Peyer's patch (tissue), 4 donors: ENCODE data around the gene SDHB. TPM values are rescaled to one million over a fixed set of nuclear protein-coding genes. Genes with fewer than 3 reads are reported as not detected.

ENCODE experiments used
- DNase-seq, 3 donors: peaks; one replicate each; pipeline ENCODE4 v3.0.0-alpha.2; 2017 to 2019
- H3K27ac ChIP-seq, 4 donors: fragments of 200-600 bp; sonication (generic); one replicate each; pipeline ENCODE4 v1.5.1; 2016 to 2019
- H3K27me3 ChIP-seq, 2 donors: fragments of 200-600 bp; sonication (generic); one replicate each; pipeline ENCODE4 v1.5.1; 2019
- H3K36me3 ChIP-seq, 3 donors: fragments of 200-600 bp; sonication (generic); one replicate each; pipeline ENCODE4 v1.5.1; 2016 to 2019
- H3K4me1 ChIP-seq, 4 donors: fragments of 200-600 bp; sonication (generic); one replicate each; pipeline ENCODE4 v1.5.1; 2016 to 2019
- H3K4me3 ChIP-seq, 4 donors: fragments of 200-600 bp; sonication (generic); 1 replicate in 3 of 4; 2 replicates in 1 of 4; pipeline ENCODE4 v1.5.1; 2016 to 2019; ENCODE audit warnings: mild to moderate bottlenecking in 1 of 4
- H3K9me3 ChIP-seq, 4 donors: fragments of 200-600 bp; sonication (generic); one replicate each; pipeline ENCODE4 v1.5.1; 2016 to 2019; ENCODE audit warnings: mild to moderate bottlenecking in 1 of 4
- POLR2A ChIP-seq, 2 donors: fragments of 450-650 bp; IDR thresholded peaks; one replicate each; pipeline ENCODE4 v1.5.1; 2017; ENCODE audit warnings: antibody characterized with exemption in 2 of 2, mild to moderate bottlenecking in 2 of 2, moderate library complexity in 2 of 2
- total RNA-seq, 4 donors: library from RNA; depleted of rRNA; stranded (reverse); fragments of >200 nt; gene quantifications; one replicate each; pipeline ENCODE4 v1.1.0, GENCODE V29; 2016
- TF ChIP-seq, protein P1 (sequence below), 6 experiments: fragments of 450-650 bp in 4 of 6; fragments of 200-600 bp in 2 of 6; sonication (generic) in 1 of 6; IDR thresholded peaks; one replicate each; pipeline ENCODE4 v1.5.1; 2017 to 2019; ENCODE audit warnings: antibody characterized with exemption in 6 of 6, mild to moderate bottlenecking in 3 of 6, moderate library complexity in 1 of 6

SDHB gene
- total RNA-seq, 4 donors from 2014 or later = 106 to 277 (median 175) TPM

DNA sequence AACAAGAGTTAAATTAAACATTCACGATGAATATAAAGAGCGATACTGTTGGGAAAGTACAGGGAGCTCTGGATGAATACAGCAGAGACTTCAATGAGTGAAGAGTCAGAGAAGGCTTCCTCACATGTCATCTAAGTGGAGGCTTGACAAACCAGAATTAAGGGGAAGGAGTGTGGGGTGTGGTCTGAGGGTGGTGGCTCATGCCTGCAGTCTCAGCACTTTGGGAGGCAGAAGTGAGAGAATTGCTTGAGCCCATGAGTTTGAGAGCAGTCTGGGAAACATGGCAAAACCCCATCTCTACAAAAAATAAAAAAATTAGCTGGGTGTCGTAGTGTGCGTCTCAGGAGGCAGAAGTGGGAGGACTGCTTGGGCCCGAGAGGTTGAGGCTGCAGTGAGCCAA lies 8.7 kb downstream of the SDHB start:
- Histone ChIP-seq H3K27me3 (no peaks in the 10 kb centered on the region), H3K4me1 (no peaks in the 10 kb centered on the region), H3K36me3 (peaks cover 0 to 52% (median 0%) of the 10 kb centered on the region in 3 donors), H3K27ac (no peak overlapping the region), H3K4me3 (no peak overlapping the region), H3K9me3 (no peaks in the 10 kb centered on the region)
- no peak for DNase-seq
- TF ChIP-seq POLR2A (IDR thresholded peaks at IDR 0.05) = no peak
- TF ChIP-seq, protein P1, sequence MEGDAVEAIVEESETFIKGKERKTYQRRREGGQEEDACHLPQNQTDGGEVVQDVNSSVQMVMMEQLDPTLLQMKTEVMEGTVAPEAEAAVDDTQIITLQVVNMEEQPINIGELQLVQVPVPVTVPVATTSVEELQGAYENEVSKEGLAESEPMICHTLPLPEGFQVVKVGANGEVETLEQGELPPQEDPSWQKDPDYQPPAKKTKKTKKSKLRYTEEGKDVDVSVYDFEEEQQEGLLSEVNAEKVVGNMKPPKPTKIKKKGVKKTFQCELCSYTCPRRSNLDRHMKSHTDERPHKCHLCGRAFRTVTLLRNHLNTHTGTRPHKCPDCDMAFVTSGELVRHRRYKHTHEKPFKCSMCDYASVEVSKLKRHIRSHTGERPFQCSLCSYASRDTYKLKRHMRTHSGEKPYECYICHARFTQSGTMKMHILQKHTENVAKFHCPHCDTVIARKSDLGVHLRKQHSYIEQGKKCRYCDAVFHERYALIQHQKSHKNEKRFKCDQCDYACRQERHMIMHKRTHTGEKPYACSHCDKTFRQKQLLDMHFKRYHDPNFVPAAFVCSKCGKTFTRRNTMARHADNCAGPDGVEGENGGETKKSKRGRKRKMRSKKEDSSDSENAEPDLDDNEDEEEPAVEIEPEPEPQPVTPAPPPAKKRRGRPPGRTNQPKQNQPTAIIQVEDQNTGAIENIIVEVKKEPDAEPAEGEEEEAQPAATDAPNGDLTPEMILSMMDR (IDR thresholded peaks at IDR 0.05) = no peak

DNA sequence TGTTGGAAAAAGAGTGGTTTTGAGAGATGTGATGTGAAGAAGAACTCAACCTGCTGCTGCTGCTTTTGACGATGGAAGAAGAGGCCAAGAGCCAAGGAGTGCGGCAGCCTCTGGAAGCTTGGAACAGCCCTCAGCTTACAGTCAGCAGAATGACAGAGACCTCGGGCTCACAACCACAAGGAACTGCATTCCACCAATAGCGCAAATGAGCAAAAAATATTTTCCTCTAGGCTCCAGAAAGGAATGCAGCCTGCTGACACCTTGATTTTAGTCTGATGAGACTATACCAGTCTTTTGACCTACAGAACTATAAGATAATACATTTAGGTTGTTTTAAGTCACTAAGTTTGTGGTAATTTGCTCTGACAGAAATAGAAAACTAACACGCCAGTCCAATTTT lies 10.2 kb downstream of the SDHB start:
- H3K27ac ChIP-seq = no peak overlapping the region
- H3K4me1 ChIP-seq = no peaks in the 10 kb centered on the region
- no peaks in the 10 kb centered on the region for H3K9me3 ChIP-seq
- no peak overlapping the region for H3K4me3 ChIP-seq
- H3K36me3 ChIP-seq = peaks cover 0 to 52% (median 0%) of the 10 kb centered on the region in 3 donors
- H3K27me3 ChIP-seq = no peaks in the 10 kb centered on the region
- no peak for DNase-seq
- no peak for TF ChIP-seq POLR2A (IDR thresholded peaks at IDR 0.05)
- TF ChIP-seq, protein P1 (IDR thresholded peaks at IDR 0.05) = no peak

DNA sequence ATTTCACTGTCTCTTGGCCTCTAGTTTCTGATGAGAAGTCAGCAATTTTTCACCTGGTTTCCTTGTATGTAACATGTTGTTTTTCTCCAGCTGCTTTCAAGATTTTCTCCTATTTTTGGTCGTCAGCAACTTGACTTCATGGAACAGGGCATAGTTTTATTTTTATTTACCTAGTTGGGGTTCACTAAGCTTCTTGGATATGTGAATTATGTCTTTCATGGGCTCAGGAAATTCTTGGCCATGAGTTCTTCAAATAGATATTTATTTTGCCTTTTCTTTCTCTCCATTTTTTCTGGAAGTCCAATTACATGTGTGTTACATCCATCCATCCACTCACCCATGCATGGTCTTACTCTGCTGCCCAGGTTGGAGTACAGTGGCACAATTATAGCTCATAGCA lies 13.7 kb downstream of the SDHB start:
- no peak overlapping the region for H3K27ac ChIP-seq
- no peak for TF ChIP-seq POLR2A (IDR thresholded peaks at IDR 0.05)
- TF ChIP-seq, protein P1 (IDR thresholded peaks at IDR 0.05) = no peak

DNA sequence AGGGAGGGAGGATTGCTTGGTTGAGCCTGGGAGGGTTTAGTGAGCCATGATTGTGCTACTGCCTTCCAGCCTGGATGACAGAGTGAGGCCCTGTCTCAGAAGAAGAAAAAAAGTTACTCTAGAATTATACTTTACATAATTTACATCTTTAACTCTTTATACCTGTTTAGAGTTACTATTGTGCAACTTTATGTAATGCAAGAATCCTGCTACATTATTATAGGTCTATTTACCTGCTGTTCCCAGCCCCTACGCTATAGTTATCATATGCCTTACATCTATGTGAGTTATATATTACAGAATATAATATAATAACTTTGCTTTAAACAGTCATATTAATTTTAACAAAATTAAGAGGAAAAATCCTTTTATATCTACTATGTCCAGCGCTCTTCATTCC lies 14.3 kb downstream of the SDHB start:
- Histone ChIP-seq H3K27me3 (no peaks in the 10 kb centered on the region), H3K36me3 (peaks cover 0 to 72% (median 0%) of the 10 kb centered on the region in 3 donors), H3K27ac (no peak overlapping the region), H3K4me3 (no peak overlapping the region), H3K9me3 (no peaks in the 10 kb centered on the region), H3K4me1 (no peaks in the 10 kb centered on the region)
- TF ChIP-seq, protein P1 (IDR thresholded peaks at IDR 0.05) = no peak
- no peak for TF ChIP-seq POLR2A (IDR thresholded peaks at IDR 0.05)
- no peak for DNase-seq

More for the DNA sequence above, 13.7 kb downstream of the SDHB start:
- no peaks in the 10 kb centered on the region for H3K27me3 ChIP-seq
- no peaks in the 10 kb centered on the region for H3K4me1 ChIP-seq
- no peak overlapping the region for H3K4me3 ChIP-seq
- DNase-seq = no peak
- H3K36me3 ChIP-seq = peaks cover 0 to 69% (median 0%) of the 10 kb centered on the region in 3 donors
- H3K9me3 ChIP-seq = no peaks in the 10 kb centered on the region

DNA sequence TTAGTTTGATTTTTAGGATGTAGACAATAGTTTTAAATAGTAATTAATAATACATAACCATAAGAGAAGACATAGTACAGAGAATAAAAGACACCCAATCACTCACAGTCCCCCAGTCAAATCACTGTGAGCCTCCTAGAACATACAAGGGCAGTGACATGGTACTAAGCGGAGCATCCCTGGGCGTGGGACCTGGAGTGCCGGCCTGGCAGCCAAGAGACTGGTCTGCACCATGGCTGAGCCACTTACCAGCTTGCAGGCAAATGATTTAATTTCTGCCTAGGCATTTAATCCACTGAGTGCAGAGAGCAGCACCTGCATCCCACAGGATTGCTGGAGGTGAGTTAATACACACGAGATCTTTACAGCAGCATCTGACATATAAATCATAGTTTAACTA lies 20.4 kb downstream of the SDHB start:
- H3K36me3 ChIP-seq = peaks cover 0 to 74% (median 0%) of the 10 kb centered on the region in 3 donors
- no peak for TF ChIP-seq POLR2A (IDR thresholded peaks at IDR 0.05)
- TF ChIP-seq, protein P1 (IDR thresholded peaks at IDR 0.05) = no peak
- H3K4me1 ChIP-seq = no peaks in the 10 kb centered on the region
- no peak overlapping the region for H3K27ac ChIP-seq
- H3K4me3 ChIP-seq = no peak overlapping the region
- no peaks in the 10 kb centered on the region for H3K9me3 ChIP-seq
- no peak for DNase-seq
- no peaks in the 10 kb centered on the region for H3K27me3 ChIP-seq

DNA sequence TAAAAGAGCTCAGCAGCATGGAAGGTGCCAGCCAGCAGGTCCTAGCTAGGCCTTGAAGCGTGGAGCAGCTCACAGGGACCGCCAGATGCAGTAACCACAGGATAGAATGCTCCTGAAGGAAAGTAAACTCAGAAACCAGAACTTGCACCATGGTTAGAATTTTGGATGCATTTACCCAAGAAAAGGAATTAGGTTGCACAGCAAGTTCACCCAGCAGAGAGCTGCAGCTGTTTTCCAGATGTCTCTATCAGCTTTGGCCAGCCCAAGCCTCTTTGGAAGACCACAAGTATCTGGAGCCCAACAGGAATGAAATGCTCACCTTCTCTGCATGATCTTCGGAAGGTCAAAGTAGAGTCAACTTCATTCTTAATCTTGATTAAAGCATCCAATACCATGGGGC lies 21.1 kb downstream of the SDHB start:
- Histone ChIP-seq H3K36me3 (peaks cover 0 to 74% (median 0%) of the 10 kb centered on the region in 3 donors), H3K27me3 (no peaks in the 10 kb centered on the region), H3K4me3 (no peak overlapping the region), H3K9me3 (no peaks in the 10 kb centered on the region), H3K4me1 (no peaks in the 10 kb centered on the region), H3K27ac (no peak overlapping the region)
- DNase-seq = no peak
- TF ChIP-seq, protein P1 (IDR thresholded peaks at IDR 0.05) = no peak
- no peak for TF ChIP-seq POLR2A (IDR thresholded peaks at IDR 0.05)
